ENCODE measurements around the gene EPB41L4B.

GRCh38 chr9:109289931-109290330 is 30.9 kb downstream of the EPB41L4B start:
- no peak for TF ChIP-seq POLR2A (IDR thresholded peaks at IDR 0.05)
- TF ChIP-seq, protein P1, sequence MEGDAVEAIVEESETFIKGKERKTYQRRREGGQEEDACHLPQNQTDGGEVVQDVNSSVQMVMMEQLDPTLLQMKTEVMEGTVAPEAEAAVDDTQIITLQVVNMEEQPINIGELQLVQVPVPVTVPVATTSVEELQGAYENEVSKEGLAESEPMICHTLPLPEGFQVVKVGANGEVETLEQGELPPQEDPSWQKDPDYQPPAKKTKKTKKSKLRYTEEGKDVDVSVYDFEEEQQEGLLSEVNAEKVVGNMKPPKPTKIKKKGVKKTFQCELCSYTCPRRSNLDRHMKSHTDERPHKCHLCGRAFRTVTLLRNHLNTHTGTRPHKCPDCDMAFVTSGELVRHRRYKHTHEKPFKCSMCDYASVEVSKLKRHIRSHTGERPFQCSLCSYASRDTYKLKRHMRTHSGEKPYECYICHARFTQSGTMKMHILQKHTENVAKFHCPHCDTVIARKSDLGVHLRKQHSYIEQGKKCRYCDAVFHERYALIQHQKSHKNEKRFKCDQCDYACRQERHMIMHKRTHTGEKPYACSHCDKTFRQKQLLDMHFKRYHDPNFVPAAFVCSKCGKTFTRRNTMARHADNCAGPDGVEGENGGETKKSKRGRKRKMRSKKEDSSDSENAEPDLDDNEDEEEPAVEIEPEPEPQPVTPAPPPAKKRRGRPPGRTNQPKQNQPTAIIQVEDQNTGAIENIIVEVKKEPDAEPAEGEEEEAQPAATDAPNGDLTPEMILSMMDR (IDR thresholded peaks at IDR 0.05) = no peak
